H1 (cell line): ENCODE results near the gene PKMYT1. TPM values are rescaled to one million over a fixed set of nuclear protein-coding genes. Genes with fewer than 3 reads are reported as not detected.
A peak's percentile ranks its signal among the peaks of the same experiment; 100 is the strongest.

Experiments
- CTCF ChIA-PET: fragments of 300-600 bp; sonication (Branson Sonifier 250); formaldehyde crosslinking; loops from one replicate; lab custom pipeline; 2021; ENCODE audit not compliant: partially characterized antibody; lab: Charles Lee
- POLR2A ChIA-PET: fragments of 300-600 bp; sonication (Branson Sonifier 250); formaldehyde crosslinking; loops from one replicate; lab custom pipeline; 2021; ENCODE audit warnings: inconsistent platforms; ENCODE audit not compliant: partially characterized antibody; lab: Charles Lee
- DNase-seq, 2 experiments: peaks; one replicate each; pipeline versions ENCODE4 v3.0.0 to v3.0.0-alpha.2; 2010 to 2022; ENCODE audit warnings: low spot score in 2 of 2, low read depth in 1 of 2, mixed read lengths in 1 of 2
- FAIRE-seq: peaks from 2 replicates; lab custom pipeline; 2011; peaks lifted over from hg19 to GRCh38; lab: Jason Lieb, UNC
- H2AFZ ChIP-seq: 2 replicates; pipeline ENCODE4 v1.8.1; 2012; ENCODE audit warnings: low read length, inconsistent platforms
- H2AK5ac ChIP-seq: 2 replicates; pipeline ENCODE4 v1.6.1; 2013; ENCODE audit warnings: low read depth, low read length
- H2BK120ac ChIP-seq: replicated peaks from 2 replicates; pipeline ENCODE3; 2013; ENCODE audit warnings: low read depth, low read length, inconsistent platforms
- H2BK12ac ChIP-seq: 2 replicates; pipeline ENCODE4 v1.6.1; 2013; ENCODE audit warnings: low read depth, low read length
- H2BK15ac ChIP-seq: 2 replicates; pipeline ENCODE4 v1.6.1; 2013; ENCODE audit warnings: low read length
- H2BK20ac ChIP-seq: 2 replicates; pipeline ENCODE4 v1.6.1; 2013; ENCODE audit warnings: low read length
- H2BK5ac ChIP-seq: 2 replicates; pipeline ENCODE4 v1.6.1; 2013; ENCODE audit warnings: low read depth, low read length
- H3K14ac ChIP-seq: 2 replicates; pipeline ENCODE4 v1.6.1; 2013; ENCODE audit warnings: inconsistent platforms; ENCODE audit not compliant: insufficient read length
- H3K18ac ChIP-seq: 2 replicates; pipeline ENCODE4 v1.6.1; 2013; ENCODE audit warnings: low read length; ENCODE audit errors: extremely low read depth
- H3K23ac ChIP-seq: 2 replicates; pipeline ENCODE4 v1.6.1; 2013; ENCODE audit warnings: inconsistent platforms; ENCODE audit not compliant: insufficient read length
- H3K23me2 ChIP-seq: 2 replicates; pipeline ENCODE4 v1.6.1; 2013; ENCODE audit warnings: low read depth, low read length
- H3K27ac ChIP-seq: 2 replicates; pipeline ENCODE4 v1.6.1; 2011; ENCODE audit warnings: low read depth, low read length, inconsistent platforms
- H3K27me3 ChIP-seq, 4 experiments: replicated peaks in 1 of 4; 1 replicate in 1 of 4; 2 replicates in 3 of 4; pipeline versions ENCODE4 v1.6.1 to v1.8.1; 2011 to 2013; ENCODE audit warnings: low read length in 3 of 4, mild to moderate bottlenecking in 3 of 4, inconsistent platforms in 2 of 4, mixed read lengths in 2 of 4, moderate library complexity in 1 of 4; ENCODE audit not compliant: control insufficient read depth in 3 of 4, insufficient read depth in 3 of 4; ENCODE audit errors: extremely low read depth in 1 of 4
- H3K36me3 ChIP-seq, 4 experiments: 2 replicates each; pipeline versions ENCODE4 v1.6.1 to v1.8.1; 2011 to 2013; ENCODE audit warnings: mild to moderate bottlenecking in 4 of 4, low read length in 3 of 4, moderate library complexity in 2 of 4, control low read depth in 1 of 4, inconsistent platforms in 1 of 4; ENCODE audit not compliant: insufficient read depth in 4 of 4, control insufficient read depth in 2 of 4
- H3K4ac ChIP-seq: replicated peaks from 2 replicates; pipeline ENCODE3; 2013; ENCODE audit warnings: low read length, low read depth, mixed read lengths, inconsistent platforms; ENCODE audit not compliant: insufficient read length
- H3K4me1 ChIP-seq, 4 experiments: replicated peaks in 1 of 4; 1 replicate in 1 of 4; 2 replicates in 3 of 4; pipeline versions ENCODE4 v1.6.1 to v1.8.1; 2011 to 2013; ENCODE audit warnings: low read length in 3 of 4, inconsistent platforms in 2 of 4, mixed read lengths in 1 of 4; ENCODE audit not compliant: insufficient read depth in 4 of 4, control insufficient read depth in 3 of 4
- H3K4me2 ChIP-seq, 2 experiments: 2 replicates each; pipeline versions ENCODE4 v1.6.1 to v1.8.1; 2011 to 2013; ENCODE audit warnings: low read depth in 2 of 2, low read length in 2 of 2, control low read depth in 1 of 2, inconsistent platforms in 1 of 2, mild to moderate bottlenecking in 1 of 2; ENCODE audit not compliant: insufficient read depth in 1 of 2
- H3K4me3 ChIP-seq, 4 experiments: fragments of 200-600, 300-600 bp in 1 of 4; sonication (generic), shearing (Covaris generic), sonication (Bioruptor Twin) in 1 of 4; 2 replicates each; pipeline versions ENCODE4 v1.5.1 to v1.8.1; 2011 to 2016; ENCODE audit warnings: low read length in 4 of 4, low read depth in 3 of 4, control low read depth in 2 of 4, inconsistent platforms in 2 of 4, mild to moderate bottlenecking in 2 of 4, mixed read lengths in 1 of 4, moderate library complexity in 1 of 4; ENCODE audit not compliant: insufficient read depth in 2 of 4; ENCODE audit errors: extremely low read depth in 1 of 4
- H3K56ac ChIP-seq: replicated peaks from 2 replicates; pipeline ENCODE3; 2013; ENCODE audit warnings: low read depth, mild to moderate bottlenecking, mixed read lengths, low read length, inconsistent platforms; ENCODE audit not compliant: insufficient read length
- H3K79me1 ChIP-seq: 2 replicates; pipeline ENCODE4 v1.6.1; 2013; ENCODE audit warnings: low read depth, low read length, control low read depth
- H3K79me2 ChIP-seq, 2 experiments: 2 replicates each; pipeline versions ENCODE4 v1.6.1 to v1.8.1; 2012 to 2013; ENCODE audit warnings: low read length in 2 of 2, mild to moderate bottlenecking in 2 of 2, inconsistent platforms in 1 of 2; ENCODE audit not compliant: insufficient read depth in 2 of 2, control insufficient read depth in 1 of 2
- H3K9ac ChIP-seq, 4 experiments: replicated peaks in 1 of 4; 1 replicate in 1 of 4; 2 replicates in 3 of 4; pipeline versions ENCODE4 v1.6.1 to v1.8.1; 2011 to 2013; ENCODE audit warnings: low read depth in 3 of 4, low read length in 3 of 4, control low read depth in 2 of 4, mild to moderate bottlenecking in 2 of 4, moderate library complexity in 2 of 4, inconsistent platforms in 1 of 4; ENCODE audit errors: extremely low read depth in 1 of 4
- H3K9me3 ChIP-seq, 2 experiments: 2 replicates each; pipeline versions ENCODE4 v1.6.1 to v1.8.1; 2012 to 2013; ENCODE audit warnings: mild to moderate bottlenecking in 2 of 2, moderate library complexity in 2 of 2, control low read depth in 1 of 2, inconsistent platforms in 1 of 2, low read depth in 1 of 2, low read length in 1 of 2, mixed read lengths in 1 of 2; ENCODE audit not compliant: insufficient read depth in 2 of 2
- H4K20me1 ChIP-seq, 2 experiments: replicated peaks in 1 of 2; 2 replicates each; pipeline versions ENCODE3 to v1.8.1; 2011 to 2013; ENCODE audit warnings: inconsistent platforms in 2 of 2, low read length in 2 of 2, mild to moderate bottlenecking in 1 of 2; ENCODE audit not compliant: insufficient read depth in 2 of 2, control insufficient read depth in 1 of 2
- H4K5ac ChIP-seq: 2 replicates; pipeline ENCODE4 v1.6.1; 2013; ENCODE audit warnings: low read length, low read depth, mixed read lengths, inconsistent platforms; ENCODE audit not compliant: insufficient read length
- H4K8ac ChIP-seq: 2 replicates; pipeline ENCODE4 v1.8.0; 2013; ENCODE audit warnings: mild to moderate bottlenecking, moderate library complexity, low read length, inconsistent platforms; ENCODE audit not compliant: insufficient read depth; ENCODE audit errors: extremely low read depth
- H4K91ac ChIP-seq: replicated peaks from 2 replicates; pipeline ENCODE3; 2013; ENCODE audit warnings: low read length, mixed read lengths, inconsistent platforms; ENCODE audit not compliant: insufficient read length
- CBX8 ChIP-seq: fragments of 300-800, 300-1000 bp; sonication (generic); IDR thresholded peaks from 2 replicates; pipeline ENCODE4 v1.7.1; 2016; ENCODE audit warnings: low read depth, low read length, borderline replicate concordance
- CEBPB ChIP-seq: IDR thresholded peaks from 2 replicates; pipeline ENCODE4 v1.6.1; 2012; ENCODE audit warnings: low read depth, low read length
- EGR1 ChIP-seq: IDR thresholded peaks from 2 replicates; pipeline ENCODE4 v1.6.1; 2011; ENCODE audit warnings: low read depth, low read length, borderline replicate concordance
- HDAC6 ChIP-seq: IDR thresholded peaks from one replicate; pipeline ENCODE4 v1.7.1; 2012; ENCODE audit warnings: low read depth, mild to moderate bottlenecking, inconsistent platforms, low read length, moderate library complexity
- KDM1A ChIP-seq: fragments of 200-600, 300-600 bp; sonication (generic); IDR thresholded peaks from 2 replicates; pipeline ENCODE4 v1.7.1; 2016; ENCODE audit warnings: mild to moderate bottlenecking, low read length, borderline replicate concordance
- KDM5A ChIP-seq: fragments of 200-600 bp; IDR thresholded peaks from 2 replicates; pipeline ENCODE4 v1.7.1; 2012; ENCODE audit warnings: mild to moderate bottlenecking, low read length, inconsistent platforms, mixed read lengths
- POLR2AphosphoS5 ChIP-seq: IDR thresholded peaks from 2 replicates; pipeline ENCODE4 v1.6.1; 2011; ENCODE audit warnings: low read depth, low read length
- RBBP5 ChIP-seq: IDR thresholded peaks from 2 replicates; pipeline ENCODE4 v1.7.1; 2012; ENCODE audit warnings: low read depth, mild to moderate bottlenecking, inconsistent platforms, low read length, moderate library complexity, borderline replicate concordance
- TAF1 ChIP-seq: IDR thresholded peaks from 2 replicates; pipeline ENCODE4 v1.6.1; 2011; ENCODE audit warnings: mild to moderate bottlenecking, low read depth, low read length
- WGBS, 2 experiments: shearing (Covaris generic) in 1 of 2; methylation state at CpG; one replicate each; pipeline versions ENCODE4 v1.1.6 to v1.1.7; 2013 to 2015; ENCODE audit warnings: low lambda C conversion rate in 2 of 2, mixed read lengths in 2 of 2, inconsistent platforms in 1 of 2, low coverage in 1 of 2, missing lambda C conversion rate in 1 of 2; ENCODE audit not compliant: insufficient replicate concordance in 2 of 2, insufficient coverage in 1 of 2, insufficient read length in 1 of 2; ENCODE audit errors: extremely low coverage in 1 of 2, missing lambda C conversion rate in 1 of 2; 5-methylcytosine and 5-hydroxymethylcytosine counted together
- polyA plus RNA-seq, 7 experiments: library from polyadenylated mRNA; depleted of rRNA in 3 of 7; stranded (reverse) in 5 of 7; unstranded in 2 of 7; fragments of >200 nt in 5 of 7; fragments of 200-250 nt in 2 of 7; gene quantifications; 1 replicate in 5 of 7; 2 replicates in 1 of 7; 4 replicates in 1 of 7; pipeline versions ENCODE4 v1.2.1 to v1.2.3, GENCODE V29; 2011 to 2013; ENCODE audit warnings: missing spikeins in 2 of 7, mixed read lengths in 2 of 7
- total RNA-seq: library from RNA; stranded (reverse); fragmentation: NEBNext Ultra II Directional; extraction: Animal tissue kit (Norgen Biotek cat#: 25700); gene quantifications from 2 replicates; pipeline ENCODE4 v1.2.1, GENCODE V29; 2021

The PKMYT1 gene
- total and polyA plus RNA-seq, 2 of the 8 experiments (the other 6 are each of a cell fraction or from before 2014, with no cell fraction given) = 74.7 to 85.2 TPM

DNA sequence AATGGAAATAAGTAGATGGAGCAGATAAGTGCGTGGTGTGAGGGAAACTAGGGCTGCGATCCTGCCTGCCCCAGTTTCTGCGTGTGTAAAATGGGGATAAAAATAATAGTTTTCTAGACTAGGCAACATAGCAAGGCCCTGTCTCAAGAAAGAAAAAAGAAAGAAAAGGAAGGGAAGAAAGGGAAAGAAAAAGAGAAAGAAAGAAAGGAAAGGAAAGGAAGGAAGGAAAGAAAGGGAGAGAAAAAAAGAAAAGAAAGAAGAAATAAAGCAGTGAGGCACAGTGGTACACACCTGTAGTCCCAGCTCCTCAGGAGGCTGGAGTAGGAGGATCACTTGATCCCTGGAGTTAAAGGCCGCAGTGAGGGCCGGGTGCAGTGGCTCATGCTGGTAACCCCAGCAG lies 2.2 kb upstream of the PKMYT1 start:
- Histone ChIP-seq H2AFZ (no peak overlapping the region), H4K5ac (no peak overlapping the region), H3K9me3 (no peaks in the 10 kb centered on the region), H3K14ac (no peak overlapping the region), H3K27ac (no peak overlapping the region), H2BK20ac (no peak overlapping the region), H3K18ac (no peak overlapping the region; the same call in 1 of the 2 replicates), H2BK12ac (no peak overlapping the region), H3K36me3 (peaks cover 0 to 4% (median 0%) of the 10 kb centered on the region in 4 experiments; a peak in 2 of 8 replicates), H3K9ac (no peak overlapping the region), H3K4ac (no peak overlapping the region), H3K27me3 (no peaks in the 10 kb centered on the region; a peak in 1 of 7 replicates), H3K79me1 (peaks cover 4% of the 10 kb centered on the region), H4K20me1 (peaks cover 5 to 14% of the 10 kb centered on the region in 2 experiments), H2BK5ac (no peak overlapping the region), H3K4me2 (peak overlapping the region in 1 of 2 experiments; percentile 38; a peak in 1 of 4 replicates), H2BK15ac (no peak overlapping the region), H4K8ac (no peak overlapping the region), H3K4me1 (peaks cover 3 to 23% (median 14%) of the 10 kb centered on the region in 4 experiments), H2BK120ac (peak overlapping the region; percentile 68), H3K79me2 (peaks cover 0 to 8% of the 10 kb centered on the region in 2 experiments; a peak in 2 of 4 replicates), H3K23me2 (peaks cover 12% of the 10 kb centered on the region; the same call in 1 of the 2 replicates)
- DNase-seq = no peak
- CTCF ChIA-PET = interaction anchor here (0.8 to 3.7 kb wide), 21 partner anchors 9 to 76 kb away, joined by 3 to 27 read pairs (median 5); no protein-coding TSS in a partner anchor
- WGBS, 2 experiments = 81% methylated on average over 5 of the region's 5 CpGs; no CpG with 5 or more reads in 1 of the 2 experiments
- TF ChIP-seq KDM1A = no peak
- no peak for TF ChIP-seq TAF1
- TF ChIP-seq CBX8 = no peak
- no peak for TF ChIP-seq CEBPB
- TF ChIP-seq EGR1 = no peak
- no peak for TF ChIP-seq RBBP5
- TF ChIP-seq HDAC6 = no peak
- TF ChIP-seq KDM5A = no peak
- no peak for TF ChIP-seq POLR2AphosphoS5
- TF ChIP-seq, all 59 proteins: peak for 0
- no peak overlapping the region for H3K23ac ChIP-seq
- H3K56ac ChIP-seq = no peak overlapping the region
- no peak overlapping the region; a peak in 1 of 8 replicates for H3K4me3 ChIP-seq
- POLR2A ChIA-PET = interaction anchor here (1.1 to 25.4 kb wide), 8 partner anchors 9 to 43 kb away, joined by 5 to 455 read pairs (median 28); partner anchors contain the start of genes CLDN6, HCFC1R1, KREMEN2 and PAQR4
- no peak for FAIRE-seq
- H4K91ac ChIP-seq = peak overlapping the region; percentile 65
- H2AK5ac ChIP-seq = peak overlapping the region; percentile 82; the same call in 1 of the 2 replicates
